Stimulated activated CD4-positive, alpha-beta T cell treated with anti-CD3 and anti-CD28 coated beads, Interleukin-15, amount 100 ng/mL, for 48 hours (primary cell): ENCODE measurements around the gene PNPLA7.
A peak's percentile ranks its signal among the peaks of the same experiment; 100 is the strongest.
"Not testable (repeated sequence)": the region's sequence is repeated elsewhere in the genome, so short reads cannot be mapped to it uniquely, and the experiment has no call there.

Source experiments
- DNase-seq, 2 donors: peaks; one replicate each; pipeline ENCODE4 v3.0.0-alpha.2; 2020; ENCODE audit warnings: low read depth in 2 of 2

Gene PNPLA7

DNA sequence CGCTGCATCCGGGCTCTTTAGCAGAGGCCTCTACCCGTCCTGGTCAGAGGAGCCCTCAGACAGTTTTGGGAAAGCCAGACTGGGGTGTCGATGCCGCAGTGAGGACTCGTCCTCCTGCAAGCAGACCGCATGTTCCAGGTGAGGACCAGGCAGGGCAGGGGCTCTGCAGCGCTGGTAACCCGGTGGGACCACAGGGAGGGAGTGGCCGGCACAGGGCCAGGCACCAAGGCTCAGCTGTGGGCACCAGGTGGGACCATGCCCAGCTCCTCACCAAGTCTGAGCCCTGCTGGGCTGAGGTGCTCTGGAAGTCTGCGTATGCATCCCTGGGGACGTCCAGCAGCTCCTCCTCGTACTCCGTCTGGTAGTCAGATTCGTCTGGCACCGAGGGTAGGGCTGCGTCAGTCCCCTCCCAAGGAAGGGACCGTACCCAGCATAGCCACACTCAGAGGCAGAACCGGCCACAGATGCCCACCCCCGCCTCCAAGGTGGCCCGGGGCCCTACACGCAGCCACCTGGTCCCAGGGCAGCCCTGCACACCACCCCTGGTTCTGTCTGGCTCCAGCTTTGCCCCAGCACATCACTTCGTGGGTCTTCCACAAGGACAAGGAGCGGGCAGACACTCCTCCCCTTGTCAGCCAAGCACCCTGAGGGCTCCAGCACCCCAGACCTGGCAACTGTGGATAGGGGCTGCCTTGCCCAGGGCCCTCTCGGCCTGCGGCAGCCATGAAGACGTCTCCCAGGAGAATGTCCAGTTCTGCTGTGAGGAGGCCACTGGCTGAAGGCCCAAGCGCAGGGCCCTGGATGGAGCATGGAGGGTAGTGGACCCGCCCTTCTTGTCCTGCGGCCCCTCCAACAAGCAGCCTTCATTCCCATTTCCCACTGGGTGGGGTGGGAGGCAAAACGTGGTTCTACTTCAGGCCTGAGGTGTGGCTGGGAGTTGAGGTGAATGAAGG lies 89.6 kb downstream of the PNPLA7 start:
- no peak for DNase-seq

DNA sequence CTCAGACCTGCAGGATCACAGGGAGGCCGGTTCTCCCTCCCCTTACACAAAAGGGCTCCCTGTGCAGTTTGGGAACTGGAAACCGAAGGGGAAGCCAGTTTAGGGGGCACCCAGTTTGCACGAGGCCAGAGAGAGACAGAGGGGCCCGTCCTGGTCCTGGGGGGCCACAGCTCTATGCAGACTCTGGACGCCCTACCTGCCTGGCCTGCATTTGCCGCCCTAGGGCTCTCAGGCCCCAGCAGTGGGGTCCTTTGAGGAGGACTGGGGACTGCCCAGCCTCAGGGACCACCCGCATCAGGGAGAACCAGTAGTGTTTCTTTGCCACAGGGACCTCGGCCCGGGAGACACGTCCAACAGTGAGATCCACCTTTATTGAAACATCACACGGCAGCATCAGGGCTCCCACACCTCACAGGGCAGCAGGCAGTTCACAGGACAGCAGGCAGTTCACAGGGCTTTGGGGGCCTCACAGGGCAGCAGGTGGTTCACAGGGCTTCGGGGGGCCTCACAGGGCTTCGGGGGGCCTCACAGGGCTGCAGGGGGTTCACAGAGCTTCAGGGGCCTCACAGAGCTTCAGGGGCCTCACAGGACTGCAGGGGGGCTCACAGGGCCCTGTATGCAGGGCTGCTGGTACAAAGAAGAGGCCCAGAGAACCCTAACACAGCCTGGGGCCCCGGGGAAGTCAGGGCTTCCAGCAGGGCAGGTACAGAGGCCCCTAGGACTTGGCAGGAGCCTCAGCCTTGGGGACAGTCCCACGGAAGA lies 90.4 kb downstream of the PNPLA7 start:
- DNase-seq, result no peak

DNA sequence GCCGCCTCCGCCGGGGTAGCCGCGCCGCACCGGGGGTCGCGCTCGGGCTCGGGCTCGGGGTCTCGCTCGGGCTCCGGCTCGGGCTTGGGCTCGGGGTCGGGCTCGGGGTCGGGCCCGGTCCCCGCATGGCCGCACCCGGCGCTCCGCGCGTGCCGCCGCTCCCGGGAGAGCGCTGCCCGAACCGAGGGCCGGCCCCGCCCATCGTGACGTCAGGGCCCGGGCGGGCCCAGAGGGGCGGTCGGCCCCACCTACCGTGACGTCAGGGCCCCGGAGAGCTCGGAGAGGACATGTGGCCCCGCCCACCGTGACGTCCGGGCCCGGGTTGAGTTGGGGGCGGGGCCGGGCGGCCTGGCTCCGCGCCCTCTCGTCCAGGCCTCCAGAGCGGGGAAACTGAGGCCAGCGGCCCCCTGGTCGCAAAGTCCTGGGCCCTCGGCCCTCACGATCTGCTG lies 91.0 kb downstream of the PNPLA7 start, which contains the start of gene NSMF:
Gene NSMF, minus strand, starts transcription at position 183 of the 449 bp plus-strand sequence. CDS start 232 bp downstream, outside the sequence.
- peak; percentile 91 to 92 for DNase-seq

DNA sequence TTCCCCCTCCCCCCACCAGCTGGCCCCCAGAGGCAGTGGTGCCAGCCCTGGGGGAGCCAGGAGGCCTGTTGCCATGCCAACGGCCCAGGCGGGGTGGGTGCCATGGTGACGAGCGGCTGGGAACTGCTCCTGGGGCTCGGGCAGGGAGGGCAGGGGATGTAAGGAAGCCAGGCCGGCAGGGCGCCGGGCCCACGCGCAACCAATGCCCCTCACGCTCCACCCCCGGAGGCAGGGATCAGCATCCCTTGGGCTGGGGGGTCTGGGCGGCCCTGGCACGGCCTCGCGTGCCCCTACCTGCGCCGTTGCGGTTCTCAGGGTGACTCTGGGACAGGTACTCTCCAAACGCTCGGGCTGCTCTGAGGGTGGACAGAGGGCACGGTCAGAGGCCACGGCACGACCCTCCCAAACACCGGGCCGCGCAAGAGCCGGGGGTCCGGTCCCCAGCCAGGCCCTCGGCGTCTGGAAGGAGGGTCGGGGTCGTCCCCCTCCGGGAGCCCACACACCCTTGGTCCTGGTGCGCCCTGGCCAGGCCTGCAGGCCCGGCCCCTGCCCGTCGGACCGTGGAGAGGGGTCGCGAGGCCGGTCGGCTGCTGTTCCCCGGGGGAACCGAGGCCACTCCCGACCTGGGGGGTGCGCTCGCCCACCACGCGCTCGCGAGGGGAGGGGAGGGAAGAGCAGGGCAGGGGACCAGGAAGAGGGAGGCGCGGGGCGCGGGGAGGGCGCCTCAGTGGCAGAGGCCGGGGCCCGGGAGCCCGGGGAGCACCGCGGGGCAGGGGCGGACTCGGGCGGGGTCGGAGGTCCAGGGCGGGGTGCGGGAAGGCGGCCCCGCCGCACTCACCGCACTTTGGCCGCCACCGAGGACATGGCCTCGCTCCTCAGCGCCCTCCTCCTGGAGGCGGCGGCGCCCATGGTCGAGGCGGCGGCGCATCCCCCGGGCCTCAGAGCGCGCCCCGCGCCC lies 91.7 kb downstream of the PNPLA7 start:
- no peak for DNase-seq

GRCh38 chr9:137457406-137458193 lies 92.6 kb downstream of the PNPLA7 start:
- DNase-seq, result no peak

DNA sequence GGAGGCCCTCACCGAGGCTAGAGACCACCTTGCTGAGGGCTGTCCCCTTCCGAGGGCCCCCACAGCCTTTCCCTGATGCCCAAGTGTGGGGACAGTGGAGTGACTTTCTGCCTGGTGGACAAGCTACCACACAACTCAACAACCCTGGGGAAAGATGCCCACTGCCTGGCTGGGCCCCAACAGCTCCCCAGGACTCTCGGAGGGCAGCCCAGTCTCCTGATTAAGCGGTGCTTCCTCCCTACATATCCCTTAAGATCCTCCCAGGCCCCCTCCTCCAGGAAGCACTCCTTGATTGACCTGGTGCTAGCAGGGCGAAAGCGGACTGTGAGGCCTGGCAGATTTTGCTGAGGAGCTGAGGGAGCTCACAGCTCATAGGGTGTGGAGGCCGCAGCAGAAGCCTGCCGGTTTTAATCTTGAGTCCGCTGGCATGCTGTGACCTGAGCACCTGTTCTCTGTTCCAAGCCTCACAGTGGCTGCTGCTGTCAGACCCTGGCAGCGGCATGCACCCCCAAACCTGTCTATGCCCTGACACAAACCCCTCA lies 93.3 kb downstream of the PNPLA7 start:
- no peak for DNase-seq

- no peak for DNase-seq
Observed at GRCh38 chr9:137456061-137456863, 93.9 kb downstream of the PNPLA7 start.

DNA sequence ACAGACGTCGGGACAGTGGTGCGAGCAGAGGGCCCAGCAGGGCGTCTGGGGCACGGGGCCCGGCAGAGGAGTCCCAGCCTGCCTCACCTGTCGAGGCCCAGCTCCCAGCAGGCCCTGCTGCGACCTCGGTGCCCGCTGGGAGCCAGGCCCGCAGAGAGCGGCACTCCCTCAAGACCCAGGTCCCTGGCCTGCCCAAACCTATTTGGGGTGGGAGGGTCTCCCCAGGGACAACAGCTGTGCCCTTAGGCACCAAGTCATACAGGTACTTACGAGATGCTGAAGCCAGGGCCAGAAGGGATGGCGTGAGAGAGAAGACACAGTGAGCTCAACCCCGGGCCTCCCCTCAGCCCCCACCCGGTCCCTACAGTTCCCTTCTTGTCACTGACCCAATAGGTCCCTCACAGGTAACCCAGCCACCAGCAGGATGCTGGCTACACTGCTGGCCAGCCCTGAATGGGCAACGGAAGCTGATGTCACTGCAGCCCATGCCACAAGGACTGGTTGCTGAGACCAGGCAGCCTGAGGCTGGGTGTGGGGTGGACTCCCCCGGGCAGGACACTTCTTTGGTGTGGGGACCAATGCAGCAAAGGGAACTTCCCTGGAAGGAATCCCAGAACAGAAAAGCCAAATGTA lies 94.7 kb downstream of the PNPLA7 start:
- no peak for DNase-seq

GRCh38 chr9:137454597-137455358 lies 95.4 kb downstream of the PNPLA7 start:
- DNase-seq, result no peak

DNA sequence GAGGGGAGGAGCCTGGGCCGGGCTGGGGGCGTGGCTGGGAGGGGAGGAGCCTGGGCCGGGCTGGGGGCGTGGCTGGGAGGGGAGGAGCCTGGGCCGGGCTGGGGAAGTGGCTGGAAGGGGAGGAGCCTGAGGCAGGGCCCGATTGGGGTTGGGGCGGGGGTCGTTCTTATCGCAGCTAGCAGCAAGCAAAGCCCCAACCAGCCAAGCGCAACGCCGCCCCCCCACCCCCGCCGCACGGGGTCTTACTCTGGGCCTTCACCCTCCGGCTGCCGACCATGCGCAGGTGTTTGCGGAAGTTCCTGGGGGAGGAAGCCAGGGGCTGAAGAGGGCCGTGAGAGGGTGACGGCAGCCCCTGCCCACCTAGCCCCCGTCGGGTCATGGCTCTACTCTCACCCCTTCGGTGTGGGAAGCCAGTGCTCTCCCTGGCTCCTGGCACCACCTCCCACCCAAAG lies 96.0 kb downstream of the PNPLA7 start:
- DNase-seq, result peak in 1 of 2 donors; percentile 47

DNA sequence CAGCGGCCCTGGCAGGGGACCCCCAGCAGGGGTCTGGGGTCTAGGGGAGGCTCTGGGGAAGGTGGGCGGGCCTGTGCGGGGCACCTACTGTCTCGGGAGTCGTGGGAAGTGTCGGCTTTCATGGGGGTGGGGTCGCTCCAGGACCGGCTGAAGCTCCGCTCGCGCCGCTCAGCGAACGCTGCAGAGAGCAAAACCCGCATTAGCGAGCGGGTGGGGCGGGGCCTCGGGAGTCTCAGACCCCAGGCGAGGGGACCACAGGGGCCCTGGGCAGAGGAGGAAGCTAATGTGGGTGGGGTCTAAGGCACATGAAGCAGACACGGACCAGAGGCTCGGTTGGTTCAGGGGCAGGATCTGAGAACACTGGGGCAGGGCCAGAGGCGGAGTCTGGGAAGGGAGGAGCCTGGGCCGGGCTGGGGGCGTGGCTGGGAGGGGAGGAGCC lies 96.5 kb downstream of the PNPLA7 start:
- DNase-seq, result peak; percentile 56 to 60

- no peak for DNase-seq
Observed at GRCh38 chr9:137452761-137453642, 97.2 kb downstream of the PNPLA7 start.

DNA sequence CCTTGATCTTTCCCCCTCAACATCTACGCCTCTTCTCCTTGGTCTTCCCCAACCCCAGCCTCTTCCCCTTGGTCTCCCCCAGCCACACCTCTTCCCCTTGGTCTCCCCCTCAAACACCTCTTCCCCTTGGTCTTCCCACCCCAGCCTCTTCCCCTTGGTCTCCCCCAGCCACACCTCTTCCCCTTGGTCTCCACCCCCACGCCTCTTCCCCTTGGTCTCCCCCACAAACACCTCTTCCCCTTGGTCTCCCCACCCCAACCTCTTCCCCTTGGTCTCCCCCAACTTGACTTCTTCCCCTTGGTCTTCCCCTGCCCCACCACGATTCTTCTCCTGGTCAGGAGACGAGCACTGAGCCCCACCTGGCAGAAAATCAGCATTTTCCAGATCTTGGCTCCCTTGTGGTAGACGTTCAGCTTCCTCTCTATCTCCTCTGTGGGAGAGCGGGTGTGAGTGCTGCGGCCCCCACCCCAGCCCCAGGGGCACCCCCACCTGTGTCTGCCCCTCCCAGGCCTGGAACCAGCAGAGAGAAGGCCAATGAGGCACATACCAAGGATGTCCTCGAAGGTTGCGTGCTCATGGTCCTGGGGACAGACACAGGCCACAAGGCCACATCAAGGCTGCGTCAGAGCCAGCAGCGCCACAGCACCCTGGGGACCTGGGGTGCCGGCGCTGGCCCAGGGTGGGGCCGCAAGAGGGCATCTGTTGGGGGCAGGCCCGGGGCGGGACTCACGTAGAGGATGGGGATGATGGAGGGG lies 98.0 kb downstream of the PNPLA7 start:
- DNase-seq, result no peak

- DNase-seq, result not testable (repeated sequence)
Observed at GRCh38 chr9:137451264-137452005, 98.8 kb downstream of the PNPLA7 start.

DNA sequence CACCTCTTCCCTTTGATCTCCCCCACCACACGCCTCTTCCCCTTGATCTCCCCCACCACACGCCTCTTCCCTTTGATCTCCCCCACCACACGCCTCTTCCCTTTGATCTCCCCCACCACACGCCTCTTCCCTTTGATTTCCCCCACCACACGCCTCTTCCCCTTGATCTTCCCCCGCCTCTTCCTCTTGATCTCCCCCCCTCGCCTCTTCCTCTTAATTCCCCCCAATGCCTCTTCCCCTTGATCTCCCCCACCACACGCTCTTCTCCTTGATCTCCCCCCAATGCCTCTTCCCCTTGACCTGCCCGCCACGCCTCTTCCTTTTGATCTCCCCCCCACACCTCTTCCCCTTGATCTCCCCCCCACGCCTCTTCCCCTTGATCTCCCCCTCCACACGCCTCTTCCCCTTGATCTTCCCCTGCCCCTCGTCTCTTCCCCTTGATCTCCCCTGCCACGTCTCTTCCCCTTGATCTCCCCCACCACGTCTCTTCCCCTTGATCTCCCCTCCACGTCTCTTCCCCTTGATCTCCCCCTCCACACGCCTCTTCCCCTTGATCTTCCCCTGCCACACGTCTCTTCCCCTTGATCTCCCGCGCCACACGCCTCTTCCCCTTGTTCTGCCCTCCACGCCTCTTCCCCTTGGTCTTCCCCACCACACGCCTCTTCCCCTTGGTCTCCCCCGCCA lies 99.5 kb downstream of the PNPLA7 start:
- DNase-seq, result not testable (repeated sequence)
